Stimulated activated CD4-positive, alpha-beta T cell treated with anti-CD3 and anti-CD28 coated beads, Interleukin-12 subunit alpha, Interleukin-12 subunit beta, amount 100 ng/mL, for 24 hours (primary cell): ENCODE data around the gene FAM161A.
"Not testable (repeated sequence)": the region's sequence is repeated elsewhere in the genome, so short reads cannot be mapped to it uniquely, and the experiment has no call there.

Experiments
- DNase-seq, 2 experiments: peaks; one replicate each; pipeline ENCODE4 v3.0.0-alpha.2; 2020; ENCODE audit warnings: low read depth in 2 of 2

Gene FAM161A

GRCh38 chr2:61845320-61845719 is 8.5 kb downstream of the FAM161A start:
- DNase-seq = no peak

- no peak for DNase-seq
Measured at GRCh38 chr2:61841286-61841685, 12.6 kb downstream of the FAM161A start.

GRCh38 chr2:61834893-61835292 is 19.0 kb downstream of the FAM161A start:
- no peak for DNase-seq

- no peak for DNase-seq
Measured at GRCh38 chr2:61833971-61834370, 19.9 kb downstream of the FAM161A start.

GRCh38 chr2:61832183-61832841 is 21.5 kb downstream of the FAM161A start:
- DNase-seq = no peak

- DNase-seq = no peak
Measured at GRCh38 chr2:61822255-61822654, 31.6 kb downstream of the FAM161A start.

GRCh38 chr2:61816480-61817355 is 37.1 kb downstream of the FAM161A start:
- DNase-seq = no peak

GRCh38 chr2:61814539-61815160 is 39.2 kb downstream of the FAM161A start:
- no peak for DNase-seq

- not testable (repeated sequence) for DNase-seq
Measured at GRCh38 chr2:61813314-61813713, 40.5 kb downstream of the FAM161A start.

- DNase-seq = no peak
Measured at GRCh38 chr2:61811821-61812220, 42.0 kb downstream of the FAM161A start.

- not testable (repeated sequence) for DNase-seq
Measured at GRCh38 chr2:61810203-61810602, 43.7 kb downstream of the FAM161A start.

- DNase-seq = not testable (repeated sequence)
Measured at GRCh38 chr2:61808693-61809092, 45.2 kb downstream of the FAM161A start.

GRCh38 chr2:61807036-61807757 is 46.7 kb downstream of the FAM161A start:
- DNase-seq = no peak

- no peak for DNase-seq
Measured at GRCh38 chr2:61802548-61802947, 51.3 kb downstream of the FAM161A start.

- no peak for DNase-seq
Measured at GRCh38 chr2:61799099-61799498, 54.8 kb downstream of the FAM161A start.

GRCh38 chr2:61797446-61797845 is 56.4 kb downstream of the FAM161A start:
- not testable (repeated sequence) for DNase-seq

GRCh38 chr2:61795408-61795807 is 58.5 kb downstream of the FAM161A start:
- no peak for DNase-seq

GRCh38 chr2:61793389-61793836 is 60.4 kb downstream of the FAM161A start:
- peak; percentile 29 to 61 for DNase-seq

GRCh38 chr2:61792355-61792890 is 61.4 kb downstream of the FAM161A start:
- DNase-seq = no peak

GRCh38 chr2:61789807-61790602 is 63.9 kb downstream of the FAM161A start:
- no peak for DNase-seq
